Loucy (cell line): ENCODE measurements around the gene HEATR1.

Experiments used
- H2AFZ ChIP-seq: fragments of 200-600 bp; sonication (generic); 2 replicates; pipeline ENCODE4 v1.6.0; 2016; ENCODE audit warnings: antibody characterized with exemption, mild to moderate bottlenecking, low read length, moderate library complexity
- H3F3A ChIP-seq: fragments of 200-600 bp; 2 replicates; pipeline ENCODE4 v1.6.0; 2016; ENCODE audit warnings: antibody characterized with exemption, low read depth, mild to moderate bottlenecking
- H3K27me3 ChIP-seq: fragments of 200-600 bp; sonication (generic); 2 replicates; pipeline ENCODE4 v1.6.1; 2014; ENCODE audit warnings: low read length, mild to moderate bottlenecking; ENCODE audit not compliant: insufficient read depth, poor library complexity, severe bottlenecking
- H3K36me3 ChIP-seq: fragments of 200-600 bp; sonication (generic); 2 replicates; pipeline ENCODE4 v1.6.1; 2016; ENCODE audit warnings: low read length; ENCODE audit not compliant: insufficient read depth
- H3K4me1 ChIP-seq: fragments of 200-600 bp; sonication (generic); 2 replicates; pipeline ENCODE4 v1.5.1; 2014; ENCODE audit warnings: low read length, mild to moderate bottlenecking; ENCODE audit not compliant: insufficient read depth, poor library complexity, severe bottlenecking
- H3K4me2 ChIP-seq: fragments of 200-600 bp; sonication (generic); 2 replicates; pipeline ENCODE4 v1.6.0; 2014; ENCODE audit warnings: antibody characterized with exemption, low read length, low read depth, mild to moderate bottlenecking; ENCODE audit not compliant: poor library complexity, severe bottlenecking
- H3K4me3 ChIP-seq: fragments of 200-600 bp; sonication (generic); 2 replicates; pipeline ENCODE4 v1.5.1; 2014; ENCODE audit warnings: low read length, mild to moderate bottlenecking, mixed read lengths; ENCODE audit not compliant: poor library complexity, severe bottlenecking
- H3K79me2 ChIP-seq: fragments of 200-600 bp; sonication (generic); 2 replicates; pipeline ENCODE4 v1.6.1; 2014; ENCODE audit warnings: low read length; ENCODE audit not compliant: insufficient read depth
- H3K9ac ChIP-seq: fragments of 200-600 bp; sonication (generic); 2 replicates; pipeline ENCODE4 v1.6.0; 2014; ENCODE audit warnings: mild to moderate bottlenecking, low read depth, low read length, moderate library complexity; ENCODE audit not compliant: poor library complexity, severe bottlenecking
- H3K9me2 ChIP-seq: fragments of 200-600 bp; sonication (generic); replicated peaks from 2 replicates; pipeline ENCODE4 v1.6.1; 2016; ENCODE audit warnings: low read depth, low read length, mixed read lengths
- H3K9me3 ChIP-seq: fragments of 200-600 bp; sonication (generic); 2 replicates; pipeline ENCODE4 v1.6.1; 2014; ENCODE audit warnings: mild to moderate bottlenecking, antibody characterized with exemption, low read length, low read depth; ENCODE audit not compliant: insufficient read depth
- H4K20me1 ChIP-seq: fragments of 200-600 bp; sonication (generic); 2 replicates; pipeline ENCODE4 v1.6.0; 2014; ENCODE audit warnings: antibody characterized with exemption, low read length, mild to moderate bottlenecking; ENCODE audit not compliant: insufficient read depth, poor library complexity, severe bottlenecking
- EZH2phosphoT487 ChIP-seq: fragments of 200-600 bp; IDR thresholded peaks from 2 replicates; pipeline ENCODE4 v1.6.1; 2018; ENCODE audit warnings: antibody characterized with exemption, mild to moderate bottlenecking, moderate library complexity, borderline replicate concordance
- TF ChIP-seq, protein P1 (sequence below): fragments of 200-600 bp; sonication (generic); conservative IDR thresholded peaks from 2 replicates; pipeline ENCODE4 v1.5.1; 2014; ENCODE audit warnings: mild to moderate bottlenecking, antibody characterized with exemption, low read length

HEATR1 gene

GRCh38 chr1:236501093-236501492, 103.2 kb downstream of the HEATR1 start:
- Histone ChIP-seq H3K4me3 (no peak overlapping the region), H3F3A (no peaks in the 10 kb centered on the region), H3K9me3 (no peaks in the 10 kb centered on the region), H3K4me1 (no peaks in the 10 kb centered on the region), H3K9ac (no peak overlapping the region), H4K20me1 (no peaks in the 10 kb centered on the region), H3K4me2 (no peak overlapping the region), H3K36me3 (no peaks in the 10 kb centered on the region), H3K79me2 (no peaks in the 10 kb centered on the region), H2AFZ (no peak overlapping the region), H3K27me3 (no peaks in the 10 kb centered on the region), H3K9me2 (no peaks in the 10 kb centered on the region)
- TF ChIP-seq EZH2phosphoT487: no peak
- TF ChIP-seq, protein P1, sequence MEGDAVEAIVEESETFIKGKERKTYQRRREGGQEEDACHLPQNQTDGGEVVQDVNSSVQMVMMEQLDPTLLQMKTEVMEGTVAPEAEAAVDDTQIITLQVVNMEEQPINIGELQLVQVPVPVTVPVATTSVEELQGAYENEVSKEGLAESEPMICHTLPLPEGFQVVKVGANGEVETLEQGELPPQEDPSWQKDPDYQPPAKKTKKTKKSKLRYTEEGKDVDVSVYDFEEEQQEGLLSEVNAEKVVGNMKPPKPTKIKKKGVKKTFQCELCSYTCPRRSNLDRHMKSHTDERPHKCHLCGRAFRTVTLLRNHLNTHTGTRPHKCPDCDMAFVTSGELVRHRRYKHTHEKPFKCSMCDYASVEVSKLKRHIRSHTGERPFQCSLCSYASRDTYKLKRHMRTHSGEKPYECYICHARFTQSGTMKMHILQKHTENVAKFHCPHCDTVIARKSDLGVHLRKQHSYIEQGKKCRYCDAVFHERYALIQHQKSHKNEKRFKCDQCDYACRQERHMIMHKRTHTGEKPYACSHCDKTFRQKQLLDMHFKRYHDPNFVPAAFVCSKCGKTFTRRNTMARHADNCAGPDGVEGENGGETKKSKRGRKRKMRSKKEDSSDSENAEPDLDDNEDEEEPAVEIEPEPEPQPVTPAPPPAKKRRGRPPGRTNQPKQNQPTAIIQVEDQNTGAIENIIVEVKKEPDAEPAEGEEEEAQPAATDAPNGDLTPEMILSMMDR: no peak
